ENCODE measurements around the gene DEPDC7. TPM values are rescaled to one million over a fixed set of nuclear protein-coding genes. Genes with fewer than 3 reads are reported as not detected.

The DEPDC7 gene
- total RNA-seq, 1 experiment from 2014 or later = 5.6 TPM

DNA sequence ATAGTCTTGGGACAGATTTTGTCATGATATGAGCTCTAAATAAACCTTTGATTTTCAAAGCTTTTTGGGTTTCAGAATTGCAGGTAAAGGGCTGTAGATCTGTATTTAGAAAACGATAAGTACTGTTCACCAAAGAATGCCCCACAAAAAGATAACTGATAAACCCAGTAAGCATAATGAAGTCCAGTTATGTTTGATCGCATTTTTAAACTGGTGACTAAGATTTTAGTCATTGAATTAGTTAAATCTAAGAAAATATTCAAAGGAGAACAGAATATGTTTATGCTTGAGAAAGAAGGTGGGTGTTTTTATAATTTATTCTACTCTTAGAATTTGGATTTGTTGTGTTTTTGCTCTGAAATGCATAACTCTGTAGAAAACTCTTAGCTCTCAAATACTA, 11.6 kb downstream of the DEPDC7 start:
- no peak overlapping the region for H3K4me3 Mint-ChIP-seq
- H3K27ac Mint-ChIP-seq = no peak overlapping the region
- peaks cover 18% of the 10 kb centered on the region for H3K4me1 Mint-ChIP-seq
- ATAC-seq (no peak), DNase-seq (ENCODE audit: low spot score) (no peak)
- POLR2A ChIA-PET = no interaction called here
- no peaks in the 10 kb centered on the region for H3K36me3 Mint-ChIP-seq
- no peaks in the 10 kb centered on the region for H3K9me3 Mint-ChIP-seq
- H3K27me3 Mint-ChIP-seq (ENCODE audit: low read depth) = no peaks in the 10 kb centered on the region
- TF ChIP-seq ZNF138 (CRISPR knock-in tag; conservative IDR thresholded peaks at IDR 0.05) (no peak), ETV6 (CRISPR knock-in tag; IDR thresholded peaks at IDR 0.05) (no peak), SOX15 (CRISPR knock-in tag; IDR thresholded peaks at IDR 0.05) (no peak), ZNF219 (CRISPR knock-in tag; IDR thresholded peaks at IDR 0.05; ENCODE audit: borderline replicate concordance) (no peak)
- TF ChIP-seq, protein P1, sequence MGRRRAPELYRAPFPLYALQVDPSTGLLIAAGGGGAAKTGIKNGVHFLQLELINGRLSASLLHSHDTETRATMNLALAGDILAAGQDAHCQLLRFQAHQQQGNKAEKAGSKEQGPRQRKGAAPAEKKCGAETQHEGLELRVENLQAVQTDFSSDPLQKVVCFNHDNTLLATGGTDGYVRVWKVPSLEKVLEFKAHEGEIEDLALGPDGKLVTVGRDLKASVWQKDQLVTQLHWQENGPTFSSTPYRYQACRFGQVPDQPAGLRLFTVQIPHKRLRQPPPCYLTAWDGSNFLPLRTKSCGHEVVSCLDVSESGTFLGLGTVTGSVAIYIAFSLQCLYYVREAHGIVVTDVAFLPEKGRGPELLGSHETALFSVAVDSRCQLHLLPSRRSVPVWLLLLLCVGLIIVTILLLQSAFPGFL (CRISPR knock-in tag; IDR thresholded peaks at IDR 0.05; ENCODE audit: borderline replicate concordance) = no peak
- TF ChIP-seq, protein P2, sequence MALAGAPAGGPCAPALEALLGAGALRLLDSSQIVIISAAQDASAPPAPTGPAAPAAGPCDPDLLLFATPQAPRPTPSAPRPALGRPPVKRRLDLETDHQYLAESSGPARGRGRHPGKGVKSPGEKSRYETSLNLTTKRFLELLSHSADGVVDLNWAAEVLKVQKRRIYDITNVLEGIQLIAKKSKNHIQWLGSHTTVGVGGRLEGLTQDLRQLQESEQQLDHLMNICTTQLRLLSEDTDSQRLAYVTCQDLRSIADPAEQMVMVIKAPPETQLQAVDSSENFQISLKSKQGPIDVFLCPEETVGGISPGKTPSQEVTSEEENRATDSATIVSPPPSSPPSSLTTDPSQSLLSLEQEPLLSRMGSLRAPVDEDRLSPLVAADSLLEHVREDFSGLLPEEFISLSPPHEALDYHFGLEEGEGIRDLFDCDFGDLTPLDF (CRISPR knock-in tag; IDR thresholded peaks at IDR 0.05) = no peak
- TF ChIP-seq, protein P3, sequence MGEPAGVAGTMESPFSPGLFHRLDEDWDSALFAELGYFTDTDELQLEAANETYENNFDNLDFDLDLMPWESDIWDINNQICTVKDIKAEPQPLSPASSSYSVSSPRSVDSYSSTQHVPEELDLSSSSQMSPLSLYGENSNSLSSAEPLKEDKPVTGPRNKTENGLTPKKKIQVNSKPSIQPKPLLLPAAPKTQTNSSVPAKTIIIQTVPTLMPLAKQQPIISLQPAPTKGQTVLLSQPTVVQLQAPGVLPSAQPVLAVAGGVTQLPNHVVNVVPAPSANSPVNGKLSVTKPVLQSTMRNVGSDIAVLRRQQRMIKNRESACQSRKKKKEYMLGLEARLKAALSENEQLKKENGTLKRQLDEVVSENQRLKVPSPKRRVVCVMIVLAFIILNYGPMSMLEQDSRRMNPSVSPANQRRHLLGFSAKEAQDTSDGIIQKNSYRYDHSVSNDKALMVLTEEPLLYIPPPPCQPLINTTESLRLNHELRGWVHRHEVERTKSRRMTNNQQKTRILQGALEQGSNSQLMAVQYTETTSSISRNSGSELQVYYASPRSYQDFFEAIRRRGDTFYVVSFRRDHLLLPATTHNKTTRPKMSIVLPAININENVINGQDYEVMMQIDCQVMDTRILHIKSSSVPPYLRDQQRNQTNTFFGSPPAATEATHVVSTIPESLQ (CRISPR knock-in tag; IDR thresholded peaks at IDR 0.05) = no peak
- TF ChIP-seq, protein P4, sequence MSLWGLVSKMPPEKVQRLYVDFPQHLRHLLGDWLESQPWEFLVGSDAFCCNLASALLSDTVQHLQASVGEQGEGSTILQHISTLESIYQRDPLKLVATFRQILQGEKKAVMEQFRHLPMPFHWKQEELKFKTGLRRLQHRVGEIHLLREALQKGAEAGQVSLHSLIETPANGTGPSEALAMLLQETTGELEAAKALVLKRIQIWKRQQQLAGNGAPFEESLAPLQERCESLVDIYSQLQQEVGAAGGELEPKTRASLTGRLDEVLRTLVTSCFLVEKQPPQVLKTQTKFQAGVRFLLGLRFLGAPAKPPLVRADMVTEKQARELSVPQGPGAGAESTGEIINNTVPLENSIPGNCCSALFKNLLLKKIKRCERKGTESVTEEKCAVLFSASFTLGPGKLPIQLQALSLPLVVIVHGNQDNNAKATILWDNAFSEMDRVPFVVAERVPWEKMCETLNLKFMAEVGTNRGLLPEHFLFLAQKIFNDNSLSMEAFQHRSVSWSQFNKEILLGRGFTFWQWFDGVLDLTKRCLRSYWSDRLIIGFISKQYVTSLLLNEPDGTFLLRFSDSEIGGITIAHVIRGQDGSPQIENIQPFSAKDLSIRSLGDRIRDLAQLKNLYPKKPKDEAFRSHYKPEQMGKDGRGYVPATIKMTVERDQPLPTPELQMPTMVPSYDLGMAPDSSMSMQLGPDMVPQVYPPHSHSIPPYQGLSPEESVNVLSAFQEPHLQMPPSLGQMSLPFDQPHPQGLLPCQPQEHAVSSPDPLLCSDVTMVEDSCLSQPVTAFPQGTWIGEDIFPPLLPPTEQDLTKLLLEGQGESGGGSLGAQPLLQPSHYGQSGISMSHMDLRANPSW (CRISPR knock-in tag; conservative IDR thresholded peaks at IDR 0.05; ENCODE audit: low read depth) = no peak
- TF ChIP-seq, protein P5, sequence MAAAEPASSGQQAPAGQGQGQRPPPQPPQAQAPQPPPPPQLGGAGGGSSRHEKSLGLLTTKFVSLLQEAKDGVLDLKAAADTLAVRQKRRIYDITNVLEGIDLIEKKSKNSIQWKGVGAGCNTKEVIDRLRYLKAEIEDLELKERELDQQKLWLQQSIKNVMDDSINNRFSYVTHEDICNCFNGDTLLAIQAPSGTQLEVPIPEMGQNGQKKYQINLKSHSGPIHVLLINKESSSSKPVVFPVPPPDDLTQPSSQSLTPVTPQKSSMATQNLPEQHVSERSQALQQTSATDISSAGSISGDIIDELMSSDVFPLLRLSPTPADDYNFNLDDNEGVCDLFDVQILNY (CRISPR knock-in tag; IDR thresholded peaks at IDR 0.05) = no peak
- TF ChIP-seq, protein P6, sequence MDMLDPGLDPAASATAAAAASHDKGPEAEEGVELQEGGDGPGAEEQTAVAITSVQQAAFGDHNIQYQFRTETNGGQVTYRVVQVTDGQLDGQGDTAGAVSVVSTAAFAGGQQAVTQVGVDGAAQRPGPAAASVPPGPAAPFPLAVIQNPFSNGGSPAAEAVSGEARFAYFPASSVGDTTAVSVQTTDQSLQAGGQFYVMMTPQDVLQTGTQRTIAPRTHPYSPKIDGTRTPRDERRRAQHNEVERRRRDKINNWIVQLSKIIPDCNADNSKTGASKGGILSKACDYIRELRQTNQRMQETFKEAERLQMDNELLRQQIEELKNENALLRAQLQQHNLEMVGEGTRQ (CRISPR knock-in tag; IDR thresholded peaks at IDR 0.05) = no peak
- CTCF ChIA-PET = no interaction called here

DNA sequence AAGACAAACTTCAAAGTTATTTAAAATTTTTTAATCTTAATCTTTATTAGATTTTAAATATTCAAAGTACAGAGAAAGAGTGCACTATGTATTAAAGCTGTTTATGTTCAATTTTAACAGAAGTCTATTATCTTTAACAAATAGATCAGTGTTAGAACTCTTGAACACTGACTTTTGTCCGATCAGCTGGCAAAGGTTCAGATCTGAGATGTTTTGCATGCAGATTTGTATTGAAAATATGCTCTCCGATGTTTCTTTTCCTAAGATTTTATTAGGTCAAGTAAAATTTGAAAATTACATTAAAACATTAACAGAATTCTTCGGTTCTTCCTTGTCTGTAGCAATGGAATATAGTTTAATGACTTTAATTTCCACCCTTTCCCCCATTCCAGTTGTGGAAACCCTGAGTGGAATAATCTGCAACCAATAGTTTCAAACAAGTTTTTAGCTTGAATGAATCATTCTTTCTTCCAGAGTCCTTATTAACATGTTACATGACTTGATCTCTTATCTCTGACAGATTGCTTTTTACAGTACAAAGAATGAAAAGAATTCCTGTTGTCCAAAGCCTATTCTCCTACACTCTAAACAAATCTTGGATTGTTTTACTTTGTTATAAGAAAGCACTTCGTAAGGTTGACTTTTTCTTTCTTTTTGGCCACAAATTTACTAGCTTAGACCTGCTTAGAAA, 12.3 kb downstream of the DEPDC7 start:
- CTCF ChIA-PET = interaction anchor here (2.3 kb wide), 1 partner anchor 38 kb away, joined by 5 read pairs; no protein-coding TSS in a partner anchor
- POLR2A ChIA-PET = no interaction called here
- H3K4me3 Mint-ChIP-seq = no peak overlapping the region

More for the DNA sequence above, 12.3 kb downstream of the DEPDC7 start:
- TF ChIP-seq NR2C2 (CRISPR knock-in tag; IDR thresholded peaks at IDR 0.05) (no peak), OVOL2 (CRISPR knock-in tag; IDR thresholded peaks at IDR 0.05; ENCODE audit: borderline replicate concordance) (no peak), JAZF1 (CRISPR knock-in tag; IDR thresholded peaks at IDR 0.05) (no peak), ZNF232 (CRISPR knock-in tag; IDR thresholded peaks at IDR 0.05) (no peak)
- TF ChIP-seq, protein P7, sequence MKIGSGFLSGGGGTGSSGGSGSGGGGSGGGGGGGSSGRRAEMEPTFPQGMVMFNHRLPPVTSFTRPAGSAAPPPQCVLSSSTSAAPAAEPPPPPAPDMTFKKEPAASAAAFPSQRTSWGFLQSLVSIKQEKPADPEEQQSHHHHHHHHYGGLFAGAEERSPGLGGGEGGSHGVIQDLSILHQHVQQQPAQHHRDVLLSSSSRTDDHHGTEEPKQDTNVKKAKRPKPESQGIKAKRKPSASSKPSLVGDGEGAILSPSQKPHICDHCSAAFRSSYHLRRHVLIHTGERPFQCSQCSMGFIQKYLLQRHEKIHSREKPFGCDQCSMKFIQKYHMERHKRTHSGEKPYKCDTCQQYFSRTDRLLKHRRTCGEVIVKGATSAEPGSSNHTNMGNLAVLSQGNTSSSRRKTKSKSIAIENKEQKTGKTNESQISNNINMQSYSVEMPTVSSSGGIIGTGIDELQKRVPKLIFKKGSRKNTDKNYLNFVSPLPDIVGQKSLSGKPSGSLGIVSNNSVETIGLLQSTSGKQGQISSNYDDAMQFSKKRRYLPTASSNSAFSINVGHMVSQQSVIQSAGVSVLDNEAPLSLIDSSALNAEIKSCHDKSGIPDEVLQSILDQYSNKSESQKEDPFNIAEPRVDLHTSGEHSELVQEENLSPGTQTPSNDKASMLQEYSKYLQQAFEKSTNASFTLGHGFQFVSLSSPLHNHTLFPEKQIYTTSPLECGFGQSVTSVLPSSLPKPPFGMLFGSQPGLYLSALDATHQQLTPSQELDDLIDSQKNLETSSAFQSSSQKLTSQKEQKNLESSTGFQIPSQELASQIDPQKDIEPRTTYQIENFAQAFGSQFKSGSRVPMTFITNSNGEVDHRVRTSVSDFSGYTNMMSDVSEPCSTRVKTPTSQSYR (CRISPR knock-in tag; IDR thresholded peaks at IDR 0.05) = no peak
- TF ChIP-seq, protein P5 (CRISPR knock-in tag; IDR thresholded peaks at IDR 0.05) = no peak
- TF ChIP-seq, protein P8, sequence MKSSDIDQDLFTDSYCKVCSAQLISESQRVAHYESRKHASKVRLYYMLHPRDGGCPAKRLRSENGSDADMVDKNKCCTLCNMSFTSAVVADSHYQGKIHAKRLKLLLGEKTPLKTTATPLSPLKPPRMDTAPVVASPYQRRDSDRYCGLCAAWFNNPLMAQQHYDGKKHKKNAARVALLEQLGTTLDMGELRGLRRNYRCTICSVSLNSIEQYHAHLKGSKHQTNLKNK (CRISPR knock-in tag; IDR thresholded peaks at IDR 0.05) = no peak
- Mint-ChIP-seq H3K27me3 (ENCODE audit: low read depth) (no peaks in the 10 kb centered on the region), H3K36me3 (no peaks in the 10 kb centered on the region), H3K27ac (no peak overlapping the region), H3K4me1 (peaks cover 18% of the 10 kb centered on the region), H3K9me3 (no peaks in the 10 kb centered on the region)
- DNase-seq (ENCODE audit: low spot score) = no peak
- ATAC-seq = no peak

All from WTC11 (cell line).